Psoas muscle (tissue), 8 donors: ENCODE results near the gene TAPBP. TPM values are rescaled to one million over a fixed set of nuclear protein-coding genes. Genes with fewer than 3 reads are reported as not detected.

Experiments
- ATAC-seq, 4 donors: fragments of 200-7000 bp; cut with Tn5 transposase; one replicate each; pipeline ENCODE4 v1.9.1; 2020; ENCODE audit warnings: moderate library complexity in 3 of 4, mild to moderate bottlenecking in 2 of 4
- DNase-seq, 2 donors: peaks; one replicate each; pipeline ENCODE4 v3.0.0-alpha.2; 2020
- H3K27ac ChIP-seq: fragments of 200-600 bp; one replicate; pipeline ENCODE4 v1.8.0; 2022
- H3K27me3 ChIP-seq, 3 donors: fragments of 200-600 bp in 1 of 3; one replicate each; pipeline versions ENCODE4 v1.6.1 to v1.8.0; 2013 to 2022; ENCODE audit warnings: low read length in 2 of 3, mild to moderate bottlenecking in 2 of 3, moderate library complexity in 1 of 3; ENCODE audit not compliant: insufficient read depth in 3 of 3
- H3K36me3 ChIP-seq, 2 donors: fragments of 200-600 bp in 1 of 2; one replicate each; pipeline versions ENCODE4 v1.6.1 to v1.8.0; 2013 to 2022; ENCODE audit warnings: low read depth in 1 of 2, mild to moderate bottlenecking in 1 of 2, moderate library complexity in 1 of 2; ENCODE audit not compliant: insufficient read depth in 1 of 2
- H3K4me1 ChIP-seq: fragments of 200-600 bp; one replicate; pipeline ENCODE4 v1.8.0; 2022
- H3K4me3 ChIP-seq: fragments of 200-600 bp; one replicate; pipeline ENCODE4 v1.8.0; 2022; ENCODE audit warnings: mild to moderate bottlenecking
- H3K9me3 ChIP-seq: fragments of 200-600 bp; one replicate; pipeline ENCODE4 v1.8.0; 2022
- CTCF ChIP-seq: fragments of 200-600 bp; IDR thresholded peaks from one replicate; pipeline ENCODE4 v1.8.0; 2022; ENCODE audit warnings: antibody characterized with exemption
- WGBS, 3 donors: extraction: QIAGEN DNeasy Blood & Tissue Kit; methylation state at CpG; one replicate each; pipeline versions ENCODE4 v1.1.6 to v1.1.7; 2013; 5-methylcytosine and 5-hydroxymethylcytosine counted together
- intact Hi-C, 2 donors: fragments of 100-400 bp; cut with DNase I; formaldehyde crosslinking; loops; one replicate each; pipeline versions ENCODE4 v1.11.0 to v1.14.2; 2022
- polyA plus RNA-seq, 3 donors: library from polyadenylated mRNA; stranded (reverse); fragments of 200-250 nt; gene quantifications; one replicate each; pipeline ENCODE4 v1.2.3, GENCODE V29; 2013
- total RNA-seq, 4 donors: library from RNA; stranded (reverse); fragmentation: NEBNext Ultra II Directional in 2 of 4; extraction: Animal tissue kit (Norgen Biotek cat#: 25700) in 2 of 4; gene quantifications; one replicate each; pipeline versions ENCODE4 v1.2.1 to v1.2.4, GENCODE V29; 2021 to 2023
- donor health status: healthy with polysubstance abuse.
- donor health status: DM: no; HTN: no; CAD: no; lungs with moderate emphysema.
- donor health status: Bipolar disorder and iron deficiency.
- donor health status: healthy.
- donor health status: DM: yes; HTN: yes; CAD: no.
- donor health status: DM: no; HTN: no; CAD: no.
- donor health status: DM: no; HTN: no; CAD: no.
- donor health status: DM: yes; HTN: yes; CAD: no.

Gene TAPBP
- total and polyA plus RNA-seq, 7 donors, result 7.9 to 37.4 (median 24.4) TPM

GRCh38 chr6:33314515-33314942, 651 bp upstream of the TAPBP start:
- Histone ChIP-seq H3K4me1 (peaks cover 40% of the 10 kb centered on the region), H3K27ac (peak overlapping the region; percentile 91), H3K9me3 (no peaks in the 10 kb centered on the region), H3K4me3 (peak overlapping the region; percentile 98), H3K27me3 (no peaks in the 10 kb centered on the region), H3K36me3 (peaks cover 3 to 24% of the 10 kb centered on the region in 2 donors)
- TF ChIP-seq CTCF, result no peak
- peak; percentile 62 to 68 for DNase-seq
- peak in 2 of 4 donors; percentile 12 to 23 for ATAC-seq
- 3 to 5% (median 3%) methylated on average over 10 of the region's 10 CpGs for WGBS, 3 donors
- intact Hi-C loops, result loop anchor here (2.0 to 5.0 kb wide), 2 partner anchors 14 to 37 kb away; partner anchors contain the start of gene B3GALT4 (in 1 of the 2)

GRCh38 chr6:33313105-33313708, 671 bp downstream of the TAPBP start:
- Histone ChIP-seq H3K9me3 (no peaks in the 10 kb centered on the region), H3K4me1 (peaks cover 33% of the 10 kb centered on the region), H3K27ac (peak overlapping the region; percentile 91), H3K4me3 (peak overlapping the region; percentile 98), H3K27me3 (no peaks in the 10 kb centered on the region), H3K36me3 (peaks cover 0 to 17% of the 10 kb centered on the region in 2 donors)
- DNase-seq (peak; percentile 53 to 65), ATAC-seq (peak in 2 of 4 donors; percentile 3 to 5)
- WGBS, 3 donors, result 1 to 2% (median 1%) methylated on average over 29 to 33 of the region's 33 CpGs
- intact Hi-C loops, result loop anchor here in 1 of 2 donors (5.0 kb wide), 1 partner anchor 36 kb away; the partner anchor contains the start of gene B3GALT4
- no peak for TF ChIP-seq CTCF

- WGBS, 3 donors, result 10 to 17% (median 15%) methylated on average over 29 of the region's 29 CpGs
- DNase-seq (peak; percentile 50 to 54), ATAC-seq (peak in 3 of 4 donors; percentile 13 to 39 (median 25))
- no peaks in the 10 kb centered on the region for H3K27me3 ChIP-seq
- H3K4me3 ChIP-seq, result peak overlapping the region; percentile 98
- no peaks in the 10 kb centered on the region for H3K9me3 ChIP-seq
- peaks cover 31% of the 10 kb centered on the region for H3K4me1 ChIP-seq
- intact Hi-C loops, result loop anchor here in 1 of 2 donors (5.0 kb wide), 1 partner anchor 35 kb away; the partner anchor contains the start of gene B3GALT4
- peaks cover 0 to 17% of the 10 kb centered on the region in 2 donors for H3K36me3 ChIP-seq
- TF ChIP-seq CTCF, result no peak
- H3K27ac ChIP-seq, result peak overlapping the region; percentile 91
Observed at GRCh38 chr6:33312361-33313104, 1.3 kb downstream of the TAPBP start.

GRCh38 chr6:33306356-33306755, 7.5 kb downstream of the TAPBP start:
- WGBS, 3 donors, result 86 to 89% (median 87%) methylated on average over 4 of the region's 4 CpGs
- H3K36me3 ChIP-seq, result peaks cover 2 to 61% of the 10 kb centered on the region in 2 donors
- no peak for TF ChIP-seq CTCF
- intact Hi-C loops, result no loop called here
- H3K27ac ChIP-seq, result no peak overlapping the region
- peaks cover 5% of the 10 kb centered on the region for H3K4me1 ChIP-seq
- no peaks in the 10 kb centered on the region for H3K9me3 ChIP-seq
- DNase-seq (no peak), ATAC-seq (no peak)
- H3K27me3 ChIP-seq, result no peaks in the 10 kb centered on the region
- H3K4me3 ChIP-seq, result no peak overlapping the region
